ENCODE results near the gene FCRLA.

FCRLA gene

GRCh38 chr1:161726473-161727255 lies 19.6 kb downstream of the FCRLA start:
- peak; percentile 63 for DNase-seq (ENCODE audit: extremely low read depth, low read depth)

GRCh38 chr1:161727256-161727924 lies 20.4 kb downstream of the FCRLA start:
- DNase-seq (ENCODE audit: extremely low read depth, low read depth) = no peak
- no peak for TF ChIP-seq CTCF (IDR thresholded peaks at IDR 0.05; ENCODE audit: low read depth, low read length)

More at GRCh38 chr1:161726473-161727255, 19.6 kb downstream of the FCRLA start:
- TF ChIP-seq CTCF (IDR thresholded peaks at IDR 0.05; ENCODE audit: low read depth, low read length) = no peak

- DNase-seq (ENCODE audit: extremely low read depth, low read depth) = no peak
- TF ChIP-seq CTCF (IDR thresholded peaks at IDR 0.05; ENCODE audit: low read depth, low read length) = no peak
Observed at GRCh38 chr1:161728376-161729226, 21.6 kb downstream of the FCRLA start.

GRCh38 chr1:161730050-161730564 lies 23.1 kb downstream of the FCRLA start:
- no peak for TF ChIP-seq CTCF (IDR thresholded peaks at IDR 0.05; ENCODE audit: low read depth, low read length)
- no peak for DNase-seq (ENCODE audit: extremely low read depth, low read depth)

- DNase-seq (ENCODE audit: extremely low read depth, low read depth) = no peak
- no peak for TF ChIP-seq CTCF (IDR thresholded peaks at IDR 0.05; ENCODE audit: low read depth, low read length)
Observed at GRCh38 chr1:161731241-161731640, 24.2 kb downstream of the FCRLA start.

- TF ChIP-seq CTCF (IDR thresholded peaks at IDR 0.05; ENCODE audit: low read depth, low read length) = no peak
Observed at GRCh38 chr1:161731981-161732718, 25.1 kb downstream of the FCRLA start.

More at GRCh38 chr1:161731981-161732718, 25.1 kb downstream of the FCRLA start:
- no peak for DNase-seq (ENCODE audit: extremely low read depth, low read depth)
